NCI-H2081 treated with DMSO at 0.1 percent for 48 hours (cell line): Measurements from ENCODE around the gene RAC2.

Experiments
- DNase-seq: peaks from one replicate; lab custom pipeline; 2025; lab: John Stamatoyannopoulos, UW

The RAC2 gene

GRCh38 chr22:37221424-37222333 is 22.4 kb downstream of the RAC2 start:
- no peak for DNase-seq

DNA sequence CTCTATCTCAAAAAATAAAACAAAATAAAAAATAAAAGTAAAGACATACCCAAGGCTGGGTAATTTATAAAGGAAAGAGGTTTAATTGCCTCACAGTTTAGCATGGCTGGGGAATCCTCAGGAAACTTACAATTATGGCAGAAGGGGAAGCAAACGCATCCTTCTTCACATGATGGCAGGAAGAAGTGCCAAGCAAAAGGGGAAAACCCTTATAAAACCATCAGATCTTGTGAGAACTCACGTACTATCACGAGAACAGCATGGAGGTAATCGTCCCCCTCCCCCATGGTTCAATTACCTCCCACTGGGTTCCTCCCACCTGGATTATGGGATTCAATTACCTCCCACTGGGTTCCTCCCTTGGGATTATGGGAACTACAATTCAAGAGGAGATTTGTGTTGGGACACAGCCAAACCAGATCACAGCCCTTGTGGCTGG is 23.5 kb downstream of the RAC2 start:
- DNase-seq, result no peak

- no peak for DNase-seq
Observed at GRCh38 chr22:37219533-37219932, 24.5 kb downstream of the RAC2 start.

DNA sequence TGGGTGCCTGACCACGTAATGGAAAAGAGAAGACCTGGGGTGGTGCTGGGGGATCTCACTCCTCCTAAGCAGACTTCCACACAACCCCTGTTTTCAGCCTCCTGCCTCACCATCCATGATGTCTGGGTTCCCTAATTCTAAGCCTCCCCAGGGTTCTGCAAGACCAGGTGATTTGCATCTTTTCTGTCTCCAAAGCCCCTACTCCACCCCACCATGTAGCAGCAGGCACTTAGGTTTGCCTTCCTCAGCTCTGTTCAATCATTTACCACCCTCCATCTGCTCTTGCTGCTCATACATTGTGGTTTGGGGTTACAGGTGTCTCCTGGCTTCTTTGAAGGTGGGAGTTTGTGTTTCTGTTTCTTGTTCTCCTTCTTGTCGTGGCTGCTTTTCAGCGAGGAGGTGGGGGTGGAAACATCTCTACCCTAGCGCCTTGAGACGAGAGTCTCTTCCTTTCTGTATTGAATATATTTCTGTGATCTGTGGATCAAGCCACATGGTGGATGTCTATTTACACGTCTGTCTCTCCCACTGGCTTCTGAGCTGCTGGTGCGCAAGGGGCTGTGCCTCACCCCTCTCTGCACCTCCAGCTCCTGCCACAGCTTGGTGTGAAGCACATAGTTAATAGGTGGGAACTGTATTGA is 25.2 kb downstream of the RAC2 start:
- no peak for DNase-seq

DNA sequence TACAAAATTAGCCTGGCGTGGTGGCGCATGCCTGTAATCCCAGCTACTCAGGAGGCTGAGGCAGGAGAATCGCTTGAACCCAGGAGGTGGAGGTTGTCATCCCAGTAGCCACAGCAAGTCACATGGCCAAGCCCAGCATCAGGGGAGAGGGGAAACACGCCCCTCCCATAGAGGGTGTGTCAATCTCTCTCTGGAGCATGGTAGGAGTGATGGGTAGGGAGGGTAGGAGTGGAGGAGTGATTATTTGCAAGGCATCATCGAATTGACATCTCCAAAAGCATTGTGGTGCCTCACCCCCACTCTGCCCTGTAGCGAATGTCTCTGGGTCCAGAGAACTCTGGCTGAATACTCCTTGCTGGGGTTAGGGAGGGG is 25.7 kb downstream of the RAC2 start:
- no peak for DNase-seq

- no peak for DNase-seq
Observed at GRCh38 chr22:37215890-37216289, 28.2 kb downstream of the RAC2 start.

DNA sequence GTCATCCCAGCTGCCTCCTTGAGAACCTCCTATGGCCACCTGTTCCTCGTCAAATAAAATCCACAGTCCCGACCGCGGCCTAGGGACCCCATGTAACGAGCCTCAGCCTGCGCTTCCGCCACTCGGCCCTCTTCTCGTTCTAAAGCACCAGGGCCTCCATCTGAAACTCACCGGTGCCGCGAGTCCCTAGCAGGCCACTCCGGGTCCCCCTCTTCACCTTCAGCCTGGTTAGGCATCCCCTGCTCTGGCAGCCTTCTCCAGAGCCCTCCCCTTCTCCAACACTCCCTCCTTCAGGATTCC is 29.4 kb downstream of the RAC2 start:
- DNase-seq, result no peak

DNA sequence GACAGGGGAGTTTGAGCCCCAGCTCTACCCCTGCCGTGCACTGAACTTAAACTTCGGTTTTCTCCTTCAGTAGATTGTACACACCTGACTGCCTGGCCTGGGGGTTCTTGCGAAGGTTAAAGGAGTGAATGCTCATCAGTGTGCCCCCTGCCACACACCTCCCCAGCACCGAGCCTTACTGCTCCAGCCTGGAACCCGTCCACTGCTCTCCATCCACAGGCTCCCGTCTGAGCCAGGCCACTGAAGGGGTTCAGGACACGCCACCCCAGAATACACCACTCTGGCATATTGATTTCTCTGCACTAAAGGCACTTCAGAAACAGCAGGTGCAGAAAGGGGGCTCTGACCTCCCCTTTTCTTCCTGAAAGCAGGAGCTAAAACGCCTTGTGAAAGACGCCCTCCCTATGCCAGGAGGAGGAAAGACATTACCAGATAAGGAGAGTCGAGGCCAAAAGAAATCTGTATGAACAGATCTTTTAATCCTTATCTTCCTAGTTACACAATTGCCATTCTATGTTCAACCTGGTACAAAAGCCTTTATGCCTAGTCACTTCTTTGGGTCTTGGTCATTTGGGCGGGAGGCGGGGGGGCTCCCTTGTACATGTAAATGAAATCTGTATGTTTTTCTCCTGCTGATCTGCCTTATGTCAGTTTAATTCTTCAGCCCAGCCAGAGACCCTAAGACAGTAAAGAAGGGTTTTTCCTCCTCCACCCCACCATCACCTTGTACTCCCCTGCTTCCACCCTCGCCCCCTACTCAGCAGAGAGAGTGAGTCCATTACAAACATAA is 29.9 kb downstream of the RAC2 start:
- no peak for DNase-seq

- DNase-seq, result no peak
Observed at GRCh38 chr22:37213218-37213855, 30.7 kb downstream of the RAC2 start.

DNA sequence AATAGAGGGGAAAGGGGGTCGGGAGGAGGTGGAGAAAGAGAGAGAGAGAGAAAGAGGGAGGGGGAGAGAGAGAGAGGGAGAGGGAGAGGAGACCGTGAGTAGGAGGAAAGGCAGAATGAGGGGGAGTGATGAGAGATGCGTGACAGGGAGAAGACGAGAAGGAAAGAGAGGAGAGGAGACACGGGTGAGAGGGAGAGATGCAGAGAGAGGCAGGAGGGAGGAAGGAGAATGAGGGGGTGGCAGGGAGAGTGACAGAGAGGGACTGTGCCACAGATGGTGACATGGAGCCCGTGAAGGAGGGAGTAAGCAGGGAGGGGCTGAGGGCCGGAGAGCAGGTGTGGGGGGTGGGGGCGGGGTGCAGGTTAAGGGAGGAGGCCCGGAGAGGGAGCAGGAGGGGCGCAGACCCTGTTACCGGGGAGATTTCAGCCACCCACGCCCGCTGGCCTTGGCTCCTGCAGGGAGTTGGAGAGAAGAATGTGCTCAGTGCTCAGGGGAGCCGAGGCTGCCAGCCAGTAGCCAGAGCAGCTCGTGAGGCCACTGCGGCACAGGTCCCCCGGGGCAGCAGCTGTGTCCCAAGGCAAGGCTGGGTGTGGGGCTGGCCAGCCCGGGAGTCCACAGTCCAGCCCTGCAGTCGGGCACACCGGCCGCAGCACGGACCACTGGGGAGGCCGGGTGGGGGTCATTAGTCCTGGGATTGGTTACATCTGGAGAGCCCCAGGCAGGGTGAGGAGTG is 31.7 kb downstream of the RAC2 start, which contains the start of gene SSTR3:
Gene SSTR3 (minus strand): TSS at position 304 of the 733 bp plus-strand sequence. CDS start 4,674 bp downstream, outside the sequence.
- DNase-seq, result no peak

- no peak for DNase-seq
Observed at GRCh38 chr22:37211866-37212173, 32.2 kb downstream of the RAC2 start.

- no peak for DNase-seq
Observed at GRCh38 chr22:37211075-37211865, 32.8 kb downstream of the RAC2 start.

DNA sequence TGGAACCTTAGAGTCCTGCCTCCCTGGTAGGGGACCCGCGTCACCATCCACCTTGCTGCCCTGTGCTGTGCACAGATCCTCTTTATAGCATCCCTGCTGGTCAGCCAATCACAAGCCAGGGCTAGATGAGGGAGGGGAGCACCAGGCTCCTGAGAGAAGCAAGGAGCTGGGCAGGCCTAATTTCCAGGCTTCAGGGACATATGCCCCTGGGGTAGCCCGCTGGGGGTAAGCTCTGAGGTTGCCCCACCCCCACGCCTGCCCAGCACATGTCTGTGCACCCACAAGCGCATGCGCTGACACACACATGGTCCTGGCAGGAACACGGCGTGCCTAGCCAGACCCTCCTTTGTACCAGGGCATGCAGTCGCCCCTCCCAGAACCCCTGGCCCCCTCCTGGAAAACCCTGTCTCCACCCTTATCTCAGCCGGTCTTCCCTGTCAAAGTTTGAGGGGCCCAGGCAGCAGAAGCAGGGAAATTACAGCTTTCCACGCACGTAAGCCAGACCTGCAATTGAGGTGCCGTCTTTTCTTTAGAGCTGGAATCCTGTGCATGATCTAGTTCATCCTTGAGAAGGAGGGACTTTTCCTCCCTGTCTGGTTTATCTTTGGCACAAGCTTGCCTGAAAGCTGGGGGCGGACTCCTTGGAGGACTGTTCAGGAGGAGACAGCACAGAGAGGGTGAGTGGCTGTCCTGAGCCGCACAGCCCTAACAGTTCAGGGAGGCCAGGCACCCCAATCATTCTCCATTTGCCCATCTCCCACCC is 33.8 kb downstream of the RAC2 start:
- no peak for DNase-seq

DNA sequence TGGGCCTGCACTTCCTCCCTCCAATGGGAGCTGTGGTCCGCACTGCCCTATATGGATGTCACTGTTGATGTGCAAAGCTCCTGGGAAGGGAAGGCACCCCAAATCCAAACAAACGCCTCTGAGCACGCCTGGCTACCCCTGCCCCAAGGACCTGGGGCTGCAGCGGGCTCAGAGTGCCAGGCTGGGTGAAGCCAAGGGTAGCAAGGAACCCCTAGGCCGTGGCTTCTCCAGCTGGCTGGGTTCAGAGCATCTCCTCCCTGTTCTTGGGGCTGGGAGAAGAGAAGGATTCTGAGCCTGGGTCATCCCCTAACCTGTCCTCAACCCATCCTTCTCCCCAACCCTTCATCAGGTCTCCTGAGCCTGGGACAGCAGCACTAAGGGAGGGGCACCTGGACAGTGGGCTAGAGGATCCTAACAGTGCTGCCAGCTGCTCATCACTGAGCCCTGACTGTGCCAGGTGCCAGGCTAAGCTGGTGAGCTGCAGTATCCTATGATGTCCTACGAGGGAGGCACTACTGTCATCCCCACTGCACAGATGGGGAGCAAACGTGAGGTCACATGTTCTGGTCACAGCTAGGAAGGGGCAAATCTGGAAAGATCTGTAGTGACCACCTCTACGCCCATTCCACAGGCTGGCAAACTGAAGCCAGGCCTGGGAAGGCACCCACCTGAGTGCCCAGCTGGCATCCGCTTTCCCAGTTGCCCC is 34.8 kb downstream of the RAC2 start:
- no peak for DNase-seq

GRCh38 chr22:37208401-37209139 is 35.5 kb downstream of the RAC2 start:
- no peak for DNase-seq

DNA sequence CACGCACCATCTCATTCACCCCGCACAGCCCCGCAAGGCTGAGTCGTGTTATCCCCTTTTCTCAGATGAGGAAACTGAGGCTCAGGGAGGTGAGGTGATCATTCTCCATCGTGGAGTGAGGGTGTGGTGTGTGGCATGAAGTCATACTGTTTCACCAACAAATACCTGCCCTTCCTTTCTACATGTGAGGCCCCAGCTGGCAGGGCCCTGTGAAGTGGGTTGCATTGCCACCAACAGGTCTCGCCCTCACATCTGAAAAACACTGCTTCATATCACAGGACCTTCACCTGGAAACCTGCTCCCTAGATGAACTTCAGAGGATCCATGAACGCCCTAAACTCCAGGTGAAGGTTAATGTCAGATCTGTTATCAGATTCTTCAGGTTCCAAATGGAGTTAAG is 36.1 kb downstream of the RAC2 start:
- no peak for DNase-seq

DNA sequence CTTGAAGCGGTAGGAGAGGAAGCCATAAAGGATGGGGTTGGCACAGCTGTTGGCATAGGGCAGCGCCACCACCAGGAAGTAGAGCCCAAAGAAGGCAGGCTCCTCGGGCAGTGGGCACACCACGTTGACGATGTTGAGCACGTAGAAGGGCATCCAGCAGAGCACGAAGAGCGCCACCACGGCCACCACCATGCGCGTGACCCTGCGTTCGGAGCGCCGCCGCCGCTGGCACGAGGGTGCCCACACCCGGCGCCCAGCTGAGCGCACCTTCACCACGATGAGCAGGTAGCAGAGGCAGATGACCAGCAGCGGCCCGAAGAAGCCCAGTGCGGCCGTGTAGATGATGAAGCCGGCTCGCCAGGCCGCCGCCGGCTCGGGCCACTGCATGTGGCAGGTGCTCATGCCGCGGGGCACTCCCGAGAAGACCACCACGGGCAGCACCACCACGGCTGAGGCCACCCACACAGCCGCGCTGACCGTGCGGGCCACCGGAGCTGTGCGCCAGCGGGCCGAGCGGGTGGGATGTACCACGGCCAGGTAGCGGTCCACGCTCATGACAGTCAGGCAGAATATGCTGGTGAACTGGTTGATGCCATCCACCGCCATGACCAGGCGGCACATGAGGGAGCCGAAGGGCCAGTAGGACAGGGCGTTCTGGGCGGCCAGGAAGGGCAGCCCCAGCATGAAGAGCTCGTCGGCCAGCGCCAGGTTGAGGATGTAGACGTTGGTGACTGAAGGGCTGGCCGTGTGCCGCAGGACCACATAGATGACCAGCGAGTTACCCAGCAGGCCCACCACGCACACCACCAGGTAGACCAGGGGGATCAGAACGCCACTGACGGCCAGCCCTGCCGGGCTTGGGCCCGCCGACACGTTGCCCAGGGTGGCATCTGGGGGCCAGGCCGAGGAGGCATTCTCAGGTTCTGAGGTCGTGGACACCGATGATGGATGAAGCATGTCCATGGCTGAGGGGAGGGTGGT is 36.9 kb downstream of the RAC2 start:
- no peak for DNase-seq
